ENCODE results near the gene RPAP3. TPM values are rescaled to one million over a fixed set of nuclear protein-coding genes. Genes with fewer than 3 reads are reported as not detected.

Gene RPAP3
- total and polyA plus RNA-seq, 4 donors: 5.5 to 8.1 (median 8.0) TPM

Other genes starting within 250 kb of the RPAP3 start
- under 1 TPM in 1 of 2 donors, not detected in 1; 0.25 TPM for gene ENDOU, start 19.5 kb upstream of the RPAP3 start, total RNA-seq
- gene ENDOU, start 19.5 kb upstream of the RPAP3 start, polyA plus RNA-seq: not detected
- 1 to 10 TPM; 1.3 to 4.3 TPM for gene RAPGEF3, start 52.9 kb upstream of the RPAP3 start, total RNA-seq
- gene RAPGEF3, start 52.9 kb upstream of the RPAP3 start, polyA plus RNA-seq: 1 to 10 TPM; 1.3 to 1.6 TPM
- 10 to 100 TPM in 1 of 2 donors, 1 to 10 TPM in 1; 6.1 to 15.4 TPM for gene SLC48A1, start 67.2 kb upstream of the RPAP3 start, total RNA-seq
- 10 to 100 TPM in 1 of 2 donors, 1 to 10 TPM in 1; 8.3 to 10.4 TPM for gene SLC48A1, start 67.2 kb upstream of the RPAP3 start, polyA plus RNA-seq
- 10 to 100 TPM in 1 of 2 donors, 1 to 10 TPM in 1; 7.1 to 14.7 TPM for gene HDAC7, start 113.9 kb upstream of the RPAP3 start, total RNA-seq
- 1 to 10 TPM; 3.5 to 7.2 TPM for gene HDAC7, start 113.9 kb upstream of the RPAP3 start, polyA plus RNA-seq
- under 1 TPM; 0.25 to 0.42 TPM for gene VDR, start 199.0 kb upstream of the RPAP3 start, total RNA-seq
- under 1 TPM; 0.28 to 0.47 TPM for gene VDR, start 199.0 kb upstream of the RPAP3 start, polyA plus RNA-seq